Hepatocyte (in vitro differentiated cells): ENCODE results near the gene ITGA11.

Experiments used
- CTCF ChIP-seq: fragments of 200-600 bp; sonication (generic); IDR thresholded peaks from 2 replicates; pipeline ENCODE4 v1.5.1; 2016; ENCODE audit warnings: antibody characterized with exemption, mild to moderate bottlenecking; ENCODE audit not compliant: poor library complexity
- EZH2 ChIP-seq: fragments of 200-600 bp; sonication (generic); IDR thresholded peaks from 2 replicates; pipeline ENCODE4 v1.6.1; 2016; ENCODE audit warnings: antibody characterized with exemption, mild to moderate bottlenecking, borderline replicate concordance
- EZH2phosphoT487 ChIP-seq: fragments of 200-600 bp; sonication (generic); IDR thresholded peaks from one replicate; pipeline ENCODE4 v1.6.1; 2018; ENCODE audit warnings: antibody characterized with exemption, mild to moderate bottlenecking, low read depth, moderate library complexity; ENCODE audit not compliant: unreplicated experiment, severe bottlenecking

- TF ChIP-seq CTCF (no peak), EZH2 (no peak), EZH2phosphoT487 (no peak)
Measured at GRCh38 chr15:68407886-68408881, 23.8 kb downstream of the ITGA11 start.
